Immature natural killer cell (primary cell): ENCODE data around the gene GLMP. TPM values are rescaled to one million over a fixed set of nuclear protein-coding genes. Genes with fewer than 3 reads are reported as not detected.

Experiments
- DNase-seq, 3 donors: peaks; one replicate each; pipeline ENCODE4 v3.0.0; 2022; ENCODE audit warnings: mixed read lengths in 1 of 3
- H3K27ac Mint-ChIP-seq, 6 donors: one replicate each; pipeline ENCODE4 v1.8.0; 2020; ENCODE audit warnings: mixed read lengths in 6 of 6, mild to moderate bottlenecking in 5 of 6, inconsistent platforms in 4 of 6, moderate library complexity in 3 of 6
- H3K27me3 Mint-ChIP-seq, 3 donors: one replicate each; pipeline ENCODE4 v1.8.0; 2020 to 2021; ENCODE audit warnings: low read depth in 3 of 3, mild to moderate bottlenecking in 3 of 3, mixed read lengths in 3 of 3, moderate library complexity in 3 of 3, inconsistent platforms in 1 of 3
- H3K36me3 Mint-ChIP-seq, 3 donors: one replicate each; pipeline ENCODE4 v1.8.0; 2020; ENCODE audit warnings: mixed read lengths in 3 of 3, inconsistent platforms in 2 of 3, mild to moderate bottlenecking in 2 of 3
- H3K4me1 Mint-ChIP-seq, 2 donors: one replicate each; pipeline ENCODE4 v1.8.0; 2020; ENCODE audit warnings: inconsistent platforms in 2 of 2, mild to moderate bottlenecking in 2 of 2, mixed read lengths in 2 of 2, moderate library complexity in 1 of 2
- H3K4me3 Mint-ChIP-seq, 5 donors: one replicate each; pipeline ENCODE4 v1.8.0; 2020; ENCODE audit warnings: mild to moderate bottlenecking in 5 of 5, mixed read lengths in 5 of 5, inconsistent platforms in 3 of 5, moderate library complexity in 3 of 5
- H3K9me3 Mint-ChIP-seq, 6 donors: one replicate each; pipeline ENCODE4 v1.8.0; 2020; ENCODE audit warnings: mild to moderate bottlenecking in 6 of 6, mixed read lengths in 6 of 6, inconsistent platforms in 4 of 6, moderate library complexity in 3 of 6
- polyA plus RNA-seq, 3 donors: library from polyadenylated mRNA; unstranded; fragments of 300-500 nt; fragmentation: Illumina TruSeq; gene quantifications; one replicate each; pipeline ENCODE4 v1.2.3, GENCODE V29; 2021

GLMP gene
- polyA plus RNA-seq, 3 donors from 2014 or later, result 22.6 to 27.2 (median 26.3) TPM

GRCh38 chr1:156282479-156283222 is 12.8 kb downstream of the GLMP start, which contains the start of gene SMG5:
Gene SMG5 (minus strand): TSS chr1:156282825. CDS start chr1:156282680, 145 bp downstream.
- H3K27ac Mint-ChIP-seq, result peak within 1 kb of the TSS; percentile 89 to 98 (median 93)
- DNase-seq, result peak; percentile 96 to 97 (median 97)
- H3K36me3 Mint-ChIP-seq, result peaks cover 7 to 11% (median 7%) of the 10 kb centered on the region in 3 donors
- H3K9me3 Mint-ChIP-seq, result no peaks in the 10 kb centered on the region
- H3K4me3 Mint-ChIP-seq, result peak within 1 kb of the TSS; percentile 95 to 99 (median 95)
- peaks cover 29 to 48% of the 10 kb centered on the region in 2 donors for H3K4me1 Mint-ChIP-seq
- H3K27me3 Mint-ChIP-seq, result peaks cover 4 to 10% (median 6%) of the 10 kb centered on the region in 3 donors

GRCh38 chr1:156281693-156282478 is 13.6 kb downstream of the GLMP start:
- H3K4me1 Mint-ChIP-seq, result peaks cover 29 to 48% of the 10 kb centered on the region in 2 donors
- H3K9me3 Mint-ChIP-seq, result no peaks in the 10 kb centered on the region
- peaks cover 4 to 10% (median 6%) of the 10 kb centered on the region in 3 donors for H3K27me3 Mint-ChIP-seq
- H3K27ac Mint-ChIP-seq, result peak overlapping the region; percentile 68 to 98 (median 91)
- H3K4me3 Mint-ChIP-seq, result peak overlapping the region; percentile 95 to 99 (median 95)
- peaks cover 8 to 14% (median 12%) of the 10 kb centered on the region in 3 donors for H3K36me3 Mint-ChIP-seq
- no peak for DNase-seq

GRCh38 chr1:156281281-156281680 is 14.2 kb downstream of the GLMP start:
- peak overlapping the region; percentile 95 to 99 (median 95) for H3K4me3 Mint-ChIP-seq
- H3K4me1 Mint-ChIP-seq, result peaks cover 29 to 48% of the 10 kb centered on the region in 2 donors
- H3K9me3 Mint-ChIP-seq, result no peaks in the 10 kb centered on the region
- peak in 1 of 3 donors; percentile 12 for DNase-seq
- H3K36me3 Mint-ChIP-seq, result peaks cover 8 to 17% (median 12%) of the 10 kb centered on the region in 3 donors
- peak overlapping the region; percentile 68 to 98 (median 91) for H3K27ac Mint-ChIP-seq
- peaks cover 4 to 10% (median 6%) of the 10 kb centered on the region in 3 donors for H3K27me3 Mint-ChIP-seq

- Mint-ChIP-seq H3K9me3 (no peaks in the 10 kb centered on the region), H3K36me3 (peaks cover 8 to 20% (median 13%) of the 10 kb centered on the region in 3 donors), H3K27me3 (peaks cover 4 to 10% (median 5%) of the 10 kb centered on the region in 3 donors), H3K4me3 (peak overlapping the region in 3 of 5 donors; percentile 1 to 53 (median 52)), H3K27ac (peak overlapping the region in 3 of 6 donors; percentile 11 to 47 (median 46)), H3K4me1 (peaks cover 29 to 48% of the 10 kb centered on the region in 2 donors)
- DNase-seq, result no peak
Measured at GRCh38 chr1:156279837-156280236, 15.6 kb downstream of the GLMP start.

- H3K27ac Mint-ChIP-seq, result peak overlapping the region in 1 of 6 donors; percentile 17
- no peaks in the 10 kb centered on the region for H3K9me3 Mint-ChIP-seq
- H3K4me3 Mint-ChIP-seq, result no peak overlapping the region
- H3K27me3 Mint-ChIP-seq, result peaks cover 0 to 5% (median 0%) of the 10 kb centered on the region in 3 donors
- H3K36me3 Mint-ChIP-seq, result peaks cover 21 to 44% (median 33%) of the 10 kb centered on the region in 3 donors
- peaks cover 12 to 23% of the 10 kb centered on the region in 2 donors for H3K4me1 Mint-ChIP-seq
- DNase-seq, result no peak
Measured at GRCh38 chr1:156276966-156277381, 18.5 kb downstream of the GLMP start.

- Mint-ChIP-seq H3K4me3 (no peak overlapping the region), H3K27me3 (peaks cover 0 to 2% (median 0%) of the 10 kb centered on the region in 3 donors), H3K9me3 (no peaks in the 10 kb centered on the region), H3K4me1 (peaks cover 8 to 19% of the 10 kb centered on the region in 2 donors), H3K36me3 (peaks cover 21 to 47% (median 35%) of the 10 kb centered on the region in 3 donors), H3K27ac (peak overlapping the region in 1 of 6 donors; percentile 6)
- DNase-seq, result no peak
Measured at GRCh38 chr1:156276532-156276931, 18.9 kb downstream of the GLMP start.

- Mint-ChIP-seq H3K9me3 (no peaks in the 10 kb centered on the region), H3K4me1 (no peaks in the 10 kb centered on the region), H3K36me3 (peaks cover 22 to 68% (median 55%) of the 10 kb centered on the region in 3 donors), H3K4me3 (no peak overlapping the region), H3K27ac (no peak overlapping the region), H3K27me3 (peaks cover 0 to 4% (median 3%) of the 10 kb centered on the region in 3 donors)
- no peak for DNase-seq
Measured at GRCh38 chr1:156270314-156270713, 25.2 kb downstream of the GLMP start.

- no peak for DNase-seq
- H3K4me1 Mint-ChIP-seq, result peaks cover 0 to 2% of the 10 kb centered on the region in 2 donors
- peaks cover 26 to 64% (median 50%) of the 10 kb centered on the region in 3 donors for H3K36me3 Mint-ChIP-seq
- no peaks in the 10 kb centered on the region for H3K9me3 Mint-ChIP-seq
- H3K27ac Mint-ChIP-seq, result no peak overlapping the region
- peaks cover 0 to 4% (median 4%) of the 10 kb centered on the region in 3 donors for H3K27me3 Mint-ChIP-seq
- H3K4me3 Mint-ChIP-seq, result no peak overlapping the region
Measured at GRCh38 chr1:156268336-156268735, 27.1 kb downstream of the GLMP start.

GRCh38 chr1:156266051-156266450 is 29.4 kb downstream of the GLMP start:
- no peak for DNase-seq
- Mint-ChIP-seq H3K4me3 (no peak overlapping the region), H3K36me3 (peaks cover 27 to 62% (median 45%) of the 10 kb centered on the region in 3 donors), H3K27me3 (peaks cover 0 to 5% (median 5%) of the 10 kb centered on the region in 3 donors), H3K27ac (peak overlapping the region in 1 of 6 donors; percentile 24), H3K9me3 (no peaks in the 10 kb centered on the region), H3K4me1 (peaks cover 0 to 2% of the 10 kb centered on the region in 2 donors)

GRCh38 chr1:156263288-156263655 is 32.2 kb downstream of the GLMP start:
- H3K36me3 Mint-ChIP-seq, result peaks cover 27 to 65% (median 49%) of the 10 kb centered on the region in 3 donors
- no peak overlapping the region for H3K4me3 Mint-ChIP-seq
- no peak overlapping the region for H3K27ac Mint-ChIP-seq
- peaks cover 2% of the 10 kb centered on the region in 2 donors for H3K4me1 Mint-ChIP-seq
- no peaks in the 10 kb centered on the region for H3K9me3 Mint-ChIP-seq
- peaks cover 3 to 5% (median 3%) of the 10 kb centered on the region in 3 donors for H3K27me3 Mint-ChIP-seq
- no peak for DNase-seq

- Mint-ChIP-seq H3K4me1 (peaks cover 2 to 8% of the 10 kb centered on the region in 2 donors), H3K9me3 (no peaks in the 10 kb centered on the region), H3K4me3 (no peak overlapping the region), H3K27me3 (peaks cover 3 to 5% (median 3%) of the 10 kb centered on the region in 3 donors), H3K36me3 (peaks cover 27 to 62% (median 50%) of the 10 kb centered on the region in 3 donors), H3K27ac (peak overlapping the region in 1 of 6 donors; percentile 60)
- no peak for DNase-seq
Measured at GRCh38 chr1:156262461-156263287, 32.8 kb downstream of the GLMP start.

GRCh38 chr1:156260896-156261295 is 34.6 kb downstream of the GLMP start:
- Mint-ChIP-seq H3K27ac (peak overlapping the region in 1 of 6 donors; percentile 38), H3K4me1 (peaks cover 2 to 13% of the 10 kb centered on the region in 2 donors), H3K27me3 (peaks cover 2 to 3% (median 3%) of the 10 kb centered on the region in 3 donors), H3K36me3 (peaks cover 26 to 60% (median 36%) of the 10 kb centered on the region in 3 donors), H3K9me3 (no peaks in the 10 kb centered on the region), H3K4me3 (no peak overlapping the region)
- no peak for DNase-seq

- Mint-ChIP-seq H3K4me3 (no peak overlapping the region), H3K27ac (no peak overlapping the region), H3K4me1 (peaks cover 2 to 13% of the 10 kb centered on the region in 2 donors), H3K9me3 (no peaks in the 10 kb centered on the region), H3K36me3 (peaks cover 25 to 53% (median 28%) of the 10 kb centered on the region in 3 donors), H3K27me3 (peaks cover 1 to 3% (median 2%) of the 10 kb centered on the region in 3 donors)
- no peak for DNase-seq
Measured at GRCh38 chr1:156259805-156260204, 35.7 kb downstream of the GLMP start.
